Right forelimb (tissue), 1 donor: ENCODE data around the gene PGF.
"Not testable (repeated sequence)": the region's sequence is repeated elsewhere in the genome, so short reads cannot be mapped to it uniquely, and the experiment has no call there.

Experiments
- DNase-seq: peaks from one replicate; pipeline ENCODE4 v3.0.0-alpha.2; 2018

PGF gene

DNA sequence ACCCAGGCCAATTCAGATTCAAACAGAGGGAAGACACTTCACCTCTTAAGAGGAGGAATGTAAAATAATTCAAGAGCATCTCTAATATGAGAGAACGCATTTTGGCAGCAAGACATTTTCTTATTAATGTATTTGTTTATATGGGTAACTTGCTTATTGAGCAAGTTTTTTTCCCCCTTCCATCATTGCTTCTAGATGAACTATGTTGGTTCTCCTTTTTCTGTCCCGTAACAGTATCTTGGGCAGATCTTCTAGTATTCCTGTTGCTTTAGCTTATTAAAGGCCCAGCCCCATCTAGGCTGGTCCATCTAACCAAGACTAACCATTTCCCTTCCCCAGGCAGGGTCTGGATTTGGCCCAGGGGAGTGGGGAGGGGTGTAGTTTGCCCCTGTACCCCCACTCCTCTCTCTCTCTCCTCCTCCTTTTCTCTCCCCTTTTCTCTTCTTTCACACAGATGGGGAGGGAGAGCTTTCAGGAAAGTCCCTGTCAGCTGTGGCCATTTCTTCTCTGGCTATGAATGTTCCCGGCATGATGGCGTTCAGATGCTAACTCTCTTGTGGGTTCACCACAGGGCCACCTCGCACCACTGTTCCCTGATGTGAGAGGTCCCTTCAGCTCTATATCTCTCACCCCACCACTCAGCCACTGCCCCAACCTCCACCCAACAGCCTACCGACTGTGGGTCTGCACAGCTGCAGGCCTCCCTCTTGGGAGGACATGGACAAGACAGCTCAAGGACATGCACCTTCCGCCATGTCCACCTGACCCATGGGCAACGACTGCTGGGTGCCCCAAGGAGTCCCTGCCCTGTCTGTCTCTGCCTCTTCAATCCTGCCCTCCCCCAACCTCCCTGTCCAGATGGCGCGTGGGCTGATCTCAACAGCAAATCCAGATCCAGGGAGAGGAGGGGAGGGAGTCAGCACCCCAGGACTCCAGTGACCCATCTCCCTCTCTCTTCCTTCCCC lies 16.6 kb downstream of the PGF start:
- DNase-seq: no peak

- no peak for DNase-seq
These were observed 18.2 kb downstream of the PGF start for GRCh38 chr14:74937171-74937570.

- no peak for DNase-seq
These were observed 18.7 kb downstream of the PGF start for GRCh38 chr14:74936731-74937130.

DNA sequence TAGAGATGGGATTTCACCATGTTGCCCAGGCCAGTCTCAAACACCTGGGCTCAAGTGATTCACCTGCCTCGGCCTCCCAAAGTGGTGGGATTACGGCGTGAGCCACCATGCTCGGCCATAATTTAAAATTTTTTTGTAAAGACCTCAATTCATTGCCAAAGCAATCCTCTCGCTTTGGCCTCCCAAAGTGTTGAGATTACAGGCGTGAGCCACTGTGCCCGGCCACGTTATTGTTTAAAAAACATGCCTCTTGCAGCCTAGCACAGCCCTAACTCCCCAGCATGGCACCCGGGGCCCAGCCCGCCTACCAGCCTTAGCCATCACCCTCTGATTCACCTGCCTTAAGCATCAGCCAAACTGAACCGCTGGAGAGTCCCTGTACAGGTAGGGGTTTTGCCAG lies 19.2 kb downstream of the PGF start:
- no peak for DNase-seq

GRCh38 chr14:74935360-74935680 lies 20.1 kb downstream of the PGF start:
- DNase-seq: no peak

DNA sequence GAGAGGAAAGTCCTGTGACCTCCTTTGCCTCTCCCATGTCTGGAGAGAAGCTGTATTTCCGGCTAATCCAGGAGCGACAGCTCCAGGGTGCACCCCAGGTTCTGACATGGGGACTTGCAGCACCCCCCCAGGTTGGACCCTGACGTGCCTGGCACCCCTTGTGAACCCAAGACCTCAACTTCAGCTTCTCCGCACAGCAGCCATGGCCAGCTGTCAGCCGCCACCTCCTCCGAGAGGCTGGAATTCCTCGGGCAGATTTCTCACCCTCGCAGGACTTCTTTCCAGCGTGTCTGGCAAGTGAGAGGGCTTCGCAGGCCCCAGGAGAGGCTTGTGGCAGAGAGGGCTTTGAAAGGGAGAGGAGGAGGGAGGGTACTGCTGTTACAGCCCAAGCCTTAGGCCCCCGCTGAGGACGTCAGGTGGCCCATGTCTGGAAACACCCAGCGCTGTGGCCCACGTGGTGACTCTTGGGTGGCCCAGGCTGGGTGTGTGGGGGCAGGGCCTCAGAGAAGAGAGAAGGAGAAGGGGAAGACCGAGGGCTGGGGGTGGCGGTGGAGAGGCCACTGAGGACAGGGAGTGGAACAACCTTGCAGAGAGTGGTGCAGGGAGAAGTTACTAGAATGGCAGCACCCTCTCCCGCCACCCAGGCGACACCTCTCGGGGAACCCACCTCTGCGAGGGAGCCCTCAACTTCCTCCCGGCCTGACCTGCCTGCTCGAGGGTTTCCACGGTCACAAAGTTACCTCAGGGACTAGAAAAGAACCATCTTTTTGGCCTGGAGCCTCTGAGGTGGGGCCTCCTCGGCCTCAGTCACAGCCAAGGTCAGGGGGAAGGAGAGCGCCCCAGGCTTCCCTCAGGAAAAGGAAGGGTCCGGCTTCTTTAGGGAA lies 20.7 kb downstream of the PGF start:
- no peak for DNase-seq

DNA sequence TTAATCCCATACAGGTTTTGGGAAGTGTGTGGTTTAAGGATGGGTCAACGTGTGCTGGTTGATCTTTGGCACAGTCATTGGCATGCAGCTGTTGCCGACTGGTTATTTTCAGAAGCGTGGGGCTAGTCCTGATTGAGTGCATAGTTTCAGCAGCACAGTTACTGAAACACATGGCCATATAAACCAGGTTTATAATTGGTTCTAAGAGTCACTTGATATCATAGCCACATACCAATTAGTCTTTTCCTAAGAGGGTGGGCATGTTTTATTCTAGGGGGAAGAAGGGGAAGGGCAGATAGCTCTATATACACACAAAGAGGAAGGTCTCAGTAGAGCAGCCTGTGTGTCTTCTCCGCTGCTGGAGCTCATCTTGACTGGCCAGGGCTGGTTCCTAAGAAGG lies 21.4 kb downstream of the PGF start:
- no peak for DNase-seq

DNA sequence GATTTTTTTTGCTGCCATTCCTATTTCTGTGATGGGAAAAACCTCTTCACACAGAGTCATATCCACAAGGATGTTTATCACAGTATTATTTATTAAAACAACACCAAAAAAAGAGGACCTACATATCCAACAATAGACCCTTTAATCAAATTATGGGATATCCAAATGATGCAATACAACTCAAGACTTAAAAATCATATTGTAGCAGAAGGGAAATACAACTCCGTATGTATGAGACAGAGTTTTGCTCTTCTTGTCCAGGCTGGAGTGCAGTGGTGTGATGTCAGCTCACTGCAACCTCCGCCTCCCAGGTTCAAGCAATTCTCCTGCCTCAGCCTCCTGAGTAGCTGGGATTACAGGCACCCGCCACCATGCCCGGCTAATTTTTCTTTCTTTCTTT lies 22.5 kb downstream of the PGF start:
- DNase-seq: not testable (repeated sequence)

- no peak for DNase-seq
These were observed 22.9 kb downstream of the PGF start for GRCh38 chr14:74932401-74932901.

DNA sequence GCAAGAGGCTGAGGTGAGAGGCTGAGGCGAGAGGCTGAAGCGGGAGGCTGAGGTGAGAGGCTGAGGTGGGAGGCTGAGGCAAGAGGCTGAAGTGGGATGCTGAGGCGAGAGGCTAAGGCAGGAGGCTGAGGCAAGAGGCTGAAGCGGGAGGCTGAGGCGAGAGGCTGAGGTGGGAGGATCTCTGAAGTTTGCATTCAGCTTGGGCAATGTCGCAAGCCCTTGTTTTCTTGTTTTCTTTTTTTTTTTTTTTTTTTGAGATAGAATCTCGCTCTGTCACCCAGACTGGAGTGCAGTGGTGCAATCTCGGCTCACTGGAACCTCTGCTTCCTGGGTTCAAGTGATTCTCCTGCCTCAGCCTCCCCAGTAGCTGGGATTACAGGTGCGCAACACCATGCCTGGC lies 23.7 kb downstream of the PGF start:
- DNase-seq: not testable (repeated sequence)

- DNase-seq: no peak
These were observed 26.2 kb downstream of the PGF start for GRCh38 chr14:74929242-74929641.

DNA sequence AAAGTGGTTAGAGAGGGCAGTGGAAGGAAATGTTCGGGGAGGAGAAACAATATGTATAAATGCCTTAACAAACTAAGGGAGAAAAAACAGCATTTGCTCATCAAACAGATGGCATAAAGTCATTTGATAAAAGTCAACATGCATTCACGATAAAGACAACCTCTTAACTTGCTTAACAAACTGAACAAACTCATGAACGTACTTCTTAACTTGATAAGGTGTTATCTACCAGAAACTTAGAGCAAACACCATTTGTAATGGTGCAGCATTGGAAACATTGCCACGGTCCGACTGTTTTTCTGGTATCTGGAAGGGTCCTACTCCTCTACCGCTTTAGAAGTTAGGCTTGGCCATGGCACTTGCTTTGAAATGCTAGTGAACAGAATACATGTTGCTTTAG lies 28.2 kb downstream of the PGF start:
- peak; percentile 5 for DNase-seq

GRCh38 chr14:74924061-74924460 lies 31.3 kb downstream of the PGF start:
- no peak for DNase-seq

DNA sequence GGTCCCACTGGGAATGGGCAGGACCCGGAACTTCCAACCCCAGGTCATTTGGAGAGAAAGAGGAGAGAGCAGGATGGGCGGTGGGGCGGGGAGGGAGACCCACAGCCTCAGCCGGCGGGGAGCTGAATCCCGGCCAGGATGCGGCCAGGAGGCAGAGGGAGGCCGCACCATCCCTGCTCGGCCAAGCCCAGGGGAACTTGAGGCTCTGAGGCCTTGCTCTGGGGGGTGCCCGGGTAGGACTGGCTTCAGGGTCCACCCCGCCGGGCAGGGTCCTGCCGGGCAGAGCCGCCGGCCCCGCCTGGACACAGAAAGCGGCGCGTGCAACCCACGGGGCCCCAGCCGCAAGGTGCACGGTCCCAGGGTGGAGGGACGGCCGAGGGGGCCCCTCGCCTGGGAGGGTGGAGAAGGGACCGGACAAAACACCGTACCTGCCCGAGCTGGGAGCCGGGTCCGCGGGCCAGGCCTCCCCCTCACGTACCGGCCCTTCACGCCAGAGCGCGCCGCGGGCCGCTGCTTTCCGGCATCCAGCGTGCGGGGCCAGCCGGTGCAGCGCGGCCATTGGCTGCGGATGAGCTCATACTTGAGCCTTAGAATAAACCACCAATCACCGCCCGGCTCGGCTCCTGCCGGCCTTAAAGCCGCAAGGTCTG lies 32.5 kb downstream of the PGF start, which contains the start of gene RPS6KL1:
Gene RPS6KL1 (minus strand): TSS at position 509 of the 650 bp plus-strand sequence. CDS start 1,719 bp downstream, outside the sequence.
- DNase-seq: no peak

DNA sequence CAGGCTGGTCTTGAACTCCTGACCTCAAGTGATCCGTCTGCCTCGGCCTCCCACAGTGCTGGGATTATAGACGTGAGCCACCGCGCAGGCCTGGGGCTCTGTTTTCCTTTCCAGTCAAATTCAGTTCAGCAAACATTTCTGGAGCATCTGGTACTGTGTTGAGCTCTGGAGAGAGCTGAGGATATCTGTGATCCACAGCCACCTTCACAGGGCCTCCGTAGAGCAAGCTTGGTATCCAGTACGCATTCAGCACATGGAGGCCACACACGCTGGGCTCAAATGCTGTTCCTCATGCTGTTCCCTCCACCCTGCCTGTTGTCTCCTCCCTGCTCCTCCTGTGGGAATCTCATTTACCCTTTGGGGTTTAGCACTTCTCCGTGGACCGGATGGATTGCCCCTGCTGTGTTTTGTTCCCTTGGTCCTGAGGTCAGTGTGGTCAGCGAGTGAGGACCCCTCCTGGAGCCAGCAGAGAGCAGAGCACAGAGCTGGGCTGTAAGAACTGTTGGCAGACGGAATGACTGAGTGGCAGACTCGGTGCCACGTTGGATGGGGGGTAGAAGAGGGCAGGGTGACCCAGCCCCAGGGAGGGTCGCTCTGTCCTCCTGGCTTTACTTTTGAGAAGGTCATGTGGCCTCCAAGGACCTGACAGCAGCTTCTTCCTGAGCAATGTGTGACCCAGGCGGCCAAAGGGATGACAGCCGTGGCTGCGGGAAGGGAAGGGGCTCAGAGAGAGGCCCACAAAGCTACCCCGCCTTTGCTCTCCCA lies 33.2 kb downstream of the PGF start:
- DNase-seq: no peak

DNA sequence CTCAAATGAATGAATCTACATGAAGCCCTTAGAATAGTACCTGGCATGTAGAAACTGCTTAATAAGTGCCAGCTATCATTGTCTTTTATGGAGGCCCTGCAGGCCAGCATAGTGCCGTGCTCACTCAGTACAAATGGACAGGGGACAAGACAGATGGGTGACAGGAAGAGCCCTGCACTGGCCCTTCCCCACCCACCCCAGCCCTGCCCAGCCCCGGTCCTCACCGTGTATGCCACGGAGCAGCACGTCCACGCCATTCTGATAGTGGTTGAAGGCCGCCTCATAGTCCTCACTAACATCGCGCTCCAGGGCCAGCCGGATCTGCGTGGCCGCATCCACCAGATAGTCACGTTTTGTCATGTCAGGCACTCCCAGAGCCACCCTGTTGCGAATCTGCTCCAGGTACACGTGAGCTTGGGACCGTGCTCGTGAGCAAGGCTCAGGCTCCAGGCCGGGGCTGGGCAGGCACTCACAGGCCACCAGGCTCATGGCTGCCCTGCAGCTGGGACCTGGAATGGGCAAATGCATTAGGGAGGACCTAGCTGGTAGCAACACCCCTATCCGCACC lies 34.3 kb downstream of the PGF start:
- DNase-seq: no peak

- no peak for DNase-seq
These were observed 35.1 kb downstream of the PGF start for GRCh38 chr14:74920281-74920680.

- no peak for DNase-seq
These were observed 35.8 kb downstream of the PGF start for GRCh38 chr14:74919421-74920165.

GRCh38 chr14:74918380-74918779 lies 37.0 kb downstream of the PGF start:
- no peak for DNase-seq

- DNase-seq: peak; percentile 73
These were observed 37.7 kb downstream of the PGF start for GRCh38 chr14:74917646-74918081.

GRCh38 chr14:74917178-74917543 lies 38.2 kb downstream of the PGF start:
- DNase-seq: no peak
